HepG2 (cell line): ENCODE results near the gene M1AP. TPM values are rescaled to one million over a fixed set of nuclear protein-coding genes. Genes with fewer than 3 reads are reported as not detected.

Experiments used
- BRD4 ChIP-seq: sonication (generic); formaldehyde crosslinking; IDR thresholded peaks from 2 replicates; pipeline ENCODE4 v1.4.0; 2020; ENCODE audit warnings: missing genetic modification reagents
- FOXO1 ChIP-seq: sonication (generic); formaldehyde crosslinking; IDR thresholded peaks from 2 replicates; pipeline ENCODE4 v1.4.0; 2020; ENCODE audit warnings: missing genetic modification reagents
- HNF4G ChIP-seq, 2 experiments: sonication (generic) in 1 of 2; formaldehyde crosslinking in 1 of 2; IDR thresholded peaks; 2 replicates each; pipeline versions ENCODE4 v1.4.0 to v1.6.1; 2011 to 2020; ENCODE audit warnings: borderline replicate concordance in 2 of 2, low read depth in 2 of 2, mild to moderate bottlenecking in 2 of 2, low read length in 1 of 2, missing genetic modification reagents in 1 of 2, moderate library complexity in 1 of 2
- HNRNPK ChIP-seq: fragments of 200-400 bp; formaldehyde crosslinking; IDR thresholded peaks from 2 replicates; pipeline ENCODE4 v1.6.1; 2018; ENCODE audit warnings: low read length, low read depth, moderate library complexity, mild to moderate bottlenecking; ENCODE audit not compliant: poor library complexity, severe bottlenecking
- HOXA9 ChIP-seq: sonication (generic); formaldehyde crosslinking; IDR thresholded peaks from 2 replicates; pipeline ENCODE4 v1.8.1; 2022; ENCODE audit warnings: missing genetic modification reagents, mild to moderate bottlenecking, moderate library complexity, borderline replicate concordance
- ISL2 ChIP-seq: sonication (generic); formaldehyde crosslinking; IDR thresholded peaks from 2 replicates; pipeline ENCODE4 v1.5.0; 2020; ENCODE audit warnings: missing genetic modification reagents
- KDM4B ChIP-seq: sonication (generic); formaldehyde crosslinking; IDR thresholded peaks from 2 replicates; pipeline ENCODE4 v1.4.0; 2020; ENCODE audit warnings: missing genetic modification reagents
- NFIB ChIP-seq: sonication (generic); formaldehyde crosslinking; IDR thresholded peaks from 2 replicates; pipeline ENCODE4 v1.9.0; 2021; ENCODE audit warnings: missing genetic modification reagents, mild to moderate bottlenecking, borderline replicate concordance
- POLR2AphosphoS2 ChIP-seq: IDR thresholded peaks from 2 replicates; pipeline ENCODE4 v1.6.1; 2011; ENCODE audit warnings: low read depth, low read length, improper control_type of control experiment
- RAD21 ChIP-seq: fragments of 450-650 bp; formaldehyde crosslinking; IDR thresholded peaks from 2 replicates; pipeline ENCODE4 v1.5.0; 2020; ENCODE audit warnings: mild to moderate bottlenecking
- TCF12 ChIP-seq, 2 experiments: fragments of 450-650 bp in 1 of 2; sonication (generic) in 1 of 2; formaldehyde crosslinking in 1 of 2; IDR thresholded peaks; 2 replicates each; pipeline versions ENCODE4 v1.6.1 to v1.8.0; 2017 to 2022; ENCODE audit warnings: antibody characterized with exemption in 1 of 2, mild to moderate bottlenecking in 1 of 2, missing genetic modification reagents in 1 of 2, moderate library complexity in 1 of 2
- ZFP1 ChIP-seq: IDR thresholded peaks from 2 replicates; pipeline ENCODE4 v1.6.1; 2016
- ZMYM2 ChIP-seq: sonication (generic); formaldehyde crosslinking; IDR thresholded peaks from 2 replicates; pipeline ENCODE4 v1.8.0; 2022; ENCODE audit warnings: mild to moderate bottlenecking, missing genetic modification reagents
- ZNF318 ChIP-seq: sonication (generic); formaldehyde crosslinking; IDR thresholded peaks from 2 replicates; pipeline ENCODE4 v1.4.0; 2020; ENCODE audit warnings: mild to moderate bottlenecking, missing genetic modification reagents
- ZNF546 ChIP-seq: sonication (generic); formaldehyde crosslinking; conservative IDR thresholded peaks from 2 replicates; pipeline ENCODE4 v1.8.1; 2023; ENCODE audit warnings: mild to moderate bottlenecking, missing genetic modification reagents
- ZNF577 ChIP-seq: sonication (generic); formaldehyde crosslinking; IDR thresholded peaks from 2 replicates; pipeline ENCODE4 v1.4.0; 2020; ENCODE audit warnings: mild to moderate bottlenecking, low read depth, missing genetic modification reagents, borderline replicate concordance
- ZNF597 ChIP-seq: sonication (generic); formaldehyde crosslinking; IDR thresholded peaks from 2 replicates; pipeline ENCODE4 v1.5.0; 2020; ENCODE audit warnings: missing genetic modification reagents
- ZNF598 ChIP-seq: sonication (generic); formaldehyde crosslinking; IDR thresholded peaks from 2 replicates; pipeline ENCODE4 v1.5.1; 2020; ENCODE audit warnings: mild to moderate bottlenecking, missing genetic modification reagents, borderline replicate concordance
- ZNF672 ChIP-seq: sonication (generic); formaldehyde crosslinking; IDR thresholded peaks from 2 replicates; pipeline ENCODE4 v1.8.1; 2022; ENCODE audit warnings: missing genetic modification reagents
- ZNF724P ChIP-seq: sonication (generic); formaldehyde crosslinking; IDR thresholded peaks from 2 replicates; pipeline ENCODE4 v1.8.0; 2022; ENCODE audit warnings: missing genetic modification reagents, borderline replicate concordance
- ZNF775 ChIP-seq: sonication (generic); formaldehyde crosslinking; IDR thresholded peaks from 2 replicates; pipeline ENCODE4 v1.4.0; 2020; ENCODE audit warnings: missing genetic modification reagents, mild to moderate bottlenecking, moderate library complexity, borderline replicate concordance
- ZSCAN30 ChIP-seq: sonication (generic); formaldehyde crosslinking; IDR thresholded peaks from 2 replicates; pipeline ENCODE4 v1.5.0; 2020; ENCODE audit warnings: mild to moderate bottlenecking, missing genetic modification reagents
- polyA plus RNA-seq, 8 experiments: library from polyadenylated mRNA; depleted of rRNA in 3 of 8; stranded (reverse) in 7 of 8; unstranded in 1 of 8; fragments of >200 nt; fragmentation: Illumina TruSeq in 4 of 8; extraction: Trizol in 4 of 8; gene quantifications; 2 replicates each; pipeline versions ENCODE4 v1.2.1 to v1.2.3, GENCODE V29; 2011 to 2016; ENCODE audit warnings: low read depth in 4 of 8, missing spikeins in 1 of 8, mixed read lengths in 1 of 8; ENCODE audit not compliant: insufficient read depth in 1 of 8
- total RNA-seq, 5 experiments: library from RNA; depleted of rRNA; stranded (reverse); fragments of >200 nt; fragmentation: Illumina TruSeq; extraction: Trizol; gene quantifications; 2 replicates each; pipeline ENCODE4 v1.2.3, GENCODE V29; 2016; ENCODE audit warnings: low read depth in 1 of 5

The M1AP gene
- total and polyA plus RNA-seq, 2 of the 13 experiments (the other 11 are each of a cell fraction or from before 2014, with no cell fraction given), result not detected

DNA sequence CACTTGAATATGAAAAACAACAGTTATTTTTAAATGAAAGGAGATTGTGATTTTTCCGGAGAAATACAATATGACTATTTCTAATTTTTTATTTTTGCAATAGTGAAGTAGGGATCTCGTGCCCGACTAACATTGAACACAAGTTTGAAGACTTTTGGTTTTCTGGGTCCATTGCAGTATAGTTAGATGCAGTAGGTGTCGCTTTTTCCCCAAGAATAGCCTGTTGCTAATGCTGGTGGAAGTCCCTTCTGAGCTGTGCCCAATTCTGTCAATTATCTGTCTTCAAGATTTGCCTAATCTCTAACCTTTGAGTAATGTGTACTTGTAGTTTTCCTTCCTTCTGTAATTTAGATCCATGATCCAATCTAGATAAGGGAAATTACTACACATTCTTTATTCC lies 42.4 kb upstream of the M1AP start (continued):
- no peak for TF ChIP-seq ZNF318 (CRISPR knock-in tag)
- no peak for TF ChIP-seq TCF12 (IDR thresholded peaks at IDR 0.05)
- no peak for TF ChIP-seq TCF12 (CRISPR knock-in tag; IDR thresholded peaks at IDR 0.05)
- TF ChIP-seq ZFP1 (CRISPR knock-in tag), result 0 out of 2 replicates have a peak, but pooled peaks have one; percentile 18
- no peak for TF ChIP-seq ZNF775 (CRISPR knock-in tag)
- TF ChIP-seq ZNF577 (CRISPR knock-in tag), result no peak
- no peak for TF ChIP-seq HNF4G (IDR thresholded peaks at IDR 0.05; ENCODE audit: borderline replicate concordance, low read depth, low read length)
- TF ChIP-seq HNF4G (CRISPR knock-in tag; IDR thresholded peaks at IDR 0.05; ENCODE audit: borderline replicate concordance, low read depth), result no peak
- TF ChIP-seq ZNF724P (CRISPR knock-in tag), result no peak
- no peak for TF ChIP-seq FOXO1 (CRISPR knock-in tag)
- TF ChIP-seq BRD4 (CRISPR knock-in tag), result no peak
- no peak for TF ChIP-seq HNRNPK
- TF ChIP-seq ZNF672 (CRISPR knock-in tag), result no peak
- no peak for TF ChIP-seq HOXA9 (CRISPR knock-in tag)
- TF ChIP-seq RAD21 (CRISPR knock-in tag), result peak; percentile 92
- TF ChIP-seq ZMYM2 (CRISPR knock-in tag), result no peak
- TF ChIP-seq ZSCAN30 (CRISPR knock-in tag), result no peak
- TF ChIP-seq NFIB (CRISPR knock-in tag), result no peak
- no peak for TF ChIP-seq KDM4B (CRISPR knock-in tag)
- no peak for TF ChIP-seq ZNF597 (CRISPR knock-in tag)
- no peak for TF ChIP-seq ZNF546 (CRISPR knock-in tag)
- TF ChIP-seq POLR2AphosphoS2, result no peak
- 0 out of 2 replicates have a peak, but pooled peaks have one; percentile 29 for TF ChIP-seq ISL2
- no peak for TF ChIP-seq ZNF598 (CRISPR knock-in tag)
